SK-N-SH treated with all-trans-retinoic acid at 6 μM for 48 hours (cell line): ENCODE results near the gene MYO5B.

Experiments used
- ATAC-seq: fragments of 200-7000 bp; cut with Tn5 transposase; 3 replicates; pipeline ENCODE4 v1.9.1; 2020; ENCODE audit warnings: mild to moderate bottlenecking, moderate library complexity
- ARNTL ChIP-seq: fragments of 450-650 bp; formaldehyde crosslinking; IDR thresholded peaks from 2 replicates; pipeline ENCODE4 v1.5.0; 2020; ENCODE audit warnings: low read depth, mild to moderate bottlenecking, moderate library complexity, borderline replicate concordance
- BACH2 ChIP-seq: fragments of 250-450 bp; sonication (Bioruptor Pico); IDR thresholded peaks from 2 replicates; pipeline ENCODE4 v1.9.0; 2021; ENCODE audit warnings: mild to moderate bottlenecking, borderline replicate concordance
- CSDC2 ChIP-seq: fragments of 250-450 bp; sonication (Bioruptor Pico); IDR thresholded peaks from 2 replicates; pipeline ENCODE4 v1.5.0; 2020; ENCODE audit warnings: mild to moderate bottlenecking, moderate library complexity
- ESRRG ChIP-seq: fragments of 250-450 bp; sonication (Bioruptor Pico); IDR thresholded peaks from 2 replicates; pipeline ENCODE4 v1.6.1; 2021; ENCODE audit warnings: mild to moderate bottlenecking
- GLIS3 ChIP-seq: fragments of 250-450 bp; sonication (Bioruptor Pico); IDR thresholded peaks from 2 replicates; pipeline ENCODE4 v1.5.0; 2020; ENCODE audit warnings: mild to moderate bottlenecking, moderate library complexity
- ISL1 ChIP-seq: fragments of 250-450 bp; sonication (Bioruptor Pico); IDR thresholded peaks from 2 replicates; pipeline ENCODE4 v2.1.2; 2022; ENCODE audit warnings: mild to moderate bottlenecking, moderate library complexity
- OSR1 ChIP-seq: fragments of 250-450 bp; sonication (Bioruptor Pico); IDR thresholded peaks from 2 replicates; pipeline ENCODE4 v1.8.0; 2022; ENCODE audit warnings: moderate library complexity, mild to moderate bottlenecking, inconsistent platforms
- PPARA ChIP-seq: fragments of 250-450 bp; sonication (Bioruptor Pico); IDR thresholded peaks from 2 replicates; pipeline ENCODE4 v1.5.0; 2020; ENCODE audit warnings: mild to moderate bottlenecking, borderline replicate concordance
- RARB ChIP-seq: fragments of 250-450 bp; sonication (Bioruptor Pico); IDR thresholded peaks from 2 replicates; pipeline ENCODE4 v1.8.0; 2021; ENCODE audit warnings: mild to moderate bottlenecking, moderate library complexity
- SNAI2 ChIP-seq: fragments of 250-450 bp; sonication (Bioruptor Pico); IDR thresholded peaks from 2 replicates; pipeline ENCODE4 v1.5.0; 2020; ENCODE audit warnings: mild to moderate bottlenecking, moderate library complexity
- TCF4 ChIP-seq: fragments of 250-450 bp; sonication (Bioruptor Pico); IDR thresholded peaks from 2 replicates; pipeline ENCODE4 v1.8.0; 2021; ENCODE audit warnings: mild to moderate bottlenecking, moderate library complexity, borderline replicate concordance
- TOX ChIP-seq: fragments of 250-450 bp; sonication (Bioruptor Pico); IDR thresholded peaks from 2 replicates; pipeline ENCODE4 v1.8.0; 2021; ENCODE audit warnings: mild to moderate bottlenecking, moderate library complexity, borderline replicate concordance
- ZC3H10 ChIP-seq: fragments of 250-450 bp; sonication (Bioruptor Pico); IDR thresholded peaks from 2 replicates; pipeline ENCODE4 v1.5.1; 2021; ENCODE audit warnings: mild to moderate bottlenecking, moderate library complexity
- ZFP3 ChIP-seq: fragments of 250-450 bp; sonication (Bioruptor Pico); IDR thresholded peaks from 2 replicates; pipeline ENCODE4 v1.5.0; 2020; ENCODE audit warnings: mild to moderate bottlenecking, moderate library complexity
- ZFP30 ChIP-seq: fragments of 450-650 bp; formaldehyde crosslinking; IDR thresholded peaks from 2 replicates; pipeline ENCODE4 v1.5.0; 2022; ENCODE audit warnings: mild to moderate bottlenecking, moderate library complexity
- ZNF565 ChIP-seq: fragments of 450-650 bp; formaldehyde crosslinking; conservative IDR thresholded peaks from 2 replicates; pipeline ENCODE4 v1.5.0; 2020; ENCODE audit warnings: low read depth, mild to moderate bottlenecking, moderate library complexity
- ZNF8 ChIP-seq: fragments of 450-650 bp; formaldehyde crosslinking; IDR thresholded peaks from 2 replicates; pipeline ENCODE4 v1.5.0; 2020; ENCODE audit warnings: mild to moderate bottlenecking, moderate library complexity
- TF ChIP-seq, protein P1 (sequence below): fragments of 250-450 bp; sonication (Bioruptor Pico); IDR thresholded peaks from 2 replicates; pipeline ENCODE4 v1.5.1; 2021; ENCODE audit warnings: mild to moderate bottlenecking, moderate library complexity
- TF ChIP-seq, protein P2 (sequence below): fragments of 250-450 bp; sonication (Bioruptor Pico); IDR thresholded peaks from 2 replicates; pipeline ENCODE4 v1.5.0; 2020; ENCODE audit warnings: mild to moderate bottlenecking, moderate library complexity
- TF ChIP-seq, protein P3 (sequence below): fragments of 250-450 bp; sonication (Bioruptor Pico); IDR thresholded peaks from 2 replicates; pipeline ENCODE4 v1.8.0; 2020; ENCODE audit warnings: mild to moderate bottlenecking, moderate library complexity, borderline replicate concordance
- TF ChIP-seq, protein P4 (sequence below): fragments of 250-450 bp; sonication (Bioruptor Pico); IDR thresholded peaks from 2 replicates; pipeline ENCODE4 v1.8.0; 2021; ENCODE audit warnings: low read depth, mild to moderate bottlenecking, moderate library complexity, borderline replicate concordance

Gene MYO5B

DNA sequence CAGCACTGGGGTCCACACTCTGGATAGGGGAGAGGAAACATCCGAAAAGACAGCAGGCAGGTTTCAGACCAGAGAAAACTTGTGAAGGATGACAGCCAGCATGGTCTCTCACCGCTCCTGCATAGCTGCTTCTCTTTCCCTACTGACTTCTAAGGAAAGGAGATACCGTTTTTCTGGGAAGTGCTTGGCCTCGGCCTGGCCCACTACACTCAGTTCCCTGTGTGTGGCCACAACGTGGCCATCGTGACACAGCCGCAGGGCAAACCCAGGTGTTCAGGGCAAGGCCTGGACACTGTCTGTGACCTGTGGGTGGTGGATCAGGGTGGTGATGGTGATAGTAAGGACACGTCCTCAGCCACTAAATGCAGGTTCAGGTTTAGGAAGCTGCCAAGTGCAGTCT lies 347.4 kb downstream of the MYO5B start:
- TF ChIP-seq, protein P1, sequence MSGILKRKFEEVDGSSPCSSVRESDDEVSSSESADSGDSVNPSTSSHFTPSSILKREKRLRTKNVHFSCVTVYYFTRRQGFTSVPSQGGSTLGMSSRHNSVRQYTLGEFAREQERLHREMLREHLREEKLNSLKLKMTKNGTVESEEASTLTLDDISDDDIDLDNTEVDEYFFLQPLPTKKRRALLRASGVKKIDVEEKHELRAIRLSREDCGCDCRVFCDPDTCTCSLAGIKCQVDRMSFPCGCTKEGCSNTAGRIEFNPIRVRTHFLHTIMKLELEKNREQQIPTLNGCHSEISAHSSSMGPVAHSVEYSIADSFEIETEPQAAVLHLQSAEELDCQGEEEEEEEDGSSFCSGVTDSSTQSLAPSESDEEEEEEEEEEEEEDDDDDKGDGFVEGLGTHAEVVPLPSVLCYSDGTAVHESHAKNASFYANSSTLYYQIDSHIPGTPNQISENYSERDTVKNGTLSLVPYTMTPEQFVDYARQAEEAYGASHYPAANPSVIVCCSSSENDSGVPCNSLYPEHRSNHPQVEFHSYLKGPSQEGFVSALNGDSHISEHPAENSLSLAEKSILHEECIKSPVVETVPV (CRISPR knock-in tag): no peak
- no peak for TF ChIP-seq ZFP3 (CRISPR knock-in tag)
- no peak for TF ChIP-seq BACH2 (CRISPR knock-in tag)
- no peak for TF ChIP-seq PPARA
- TF ChIP-seq ZC3H10 (CRISPR knock-in tag): no peak
- no peak for TF ChIP-seq ZFP30
- TF ChIP-seq ISL1 (CRISPR knock-in tag): no peak
- TF ChIP-seq, protein P2, sequence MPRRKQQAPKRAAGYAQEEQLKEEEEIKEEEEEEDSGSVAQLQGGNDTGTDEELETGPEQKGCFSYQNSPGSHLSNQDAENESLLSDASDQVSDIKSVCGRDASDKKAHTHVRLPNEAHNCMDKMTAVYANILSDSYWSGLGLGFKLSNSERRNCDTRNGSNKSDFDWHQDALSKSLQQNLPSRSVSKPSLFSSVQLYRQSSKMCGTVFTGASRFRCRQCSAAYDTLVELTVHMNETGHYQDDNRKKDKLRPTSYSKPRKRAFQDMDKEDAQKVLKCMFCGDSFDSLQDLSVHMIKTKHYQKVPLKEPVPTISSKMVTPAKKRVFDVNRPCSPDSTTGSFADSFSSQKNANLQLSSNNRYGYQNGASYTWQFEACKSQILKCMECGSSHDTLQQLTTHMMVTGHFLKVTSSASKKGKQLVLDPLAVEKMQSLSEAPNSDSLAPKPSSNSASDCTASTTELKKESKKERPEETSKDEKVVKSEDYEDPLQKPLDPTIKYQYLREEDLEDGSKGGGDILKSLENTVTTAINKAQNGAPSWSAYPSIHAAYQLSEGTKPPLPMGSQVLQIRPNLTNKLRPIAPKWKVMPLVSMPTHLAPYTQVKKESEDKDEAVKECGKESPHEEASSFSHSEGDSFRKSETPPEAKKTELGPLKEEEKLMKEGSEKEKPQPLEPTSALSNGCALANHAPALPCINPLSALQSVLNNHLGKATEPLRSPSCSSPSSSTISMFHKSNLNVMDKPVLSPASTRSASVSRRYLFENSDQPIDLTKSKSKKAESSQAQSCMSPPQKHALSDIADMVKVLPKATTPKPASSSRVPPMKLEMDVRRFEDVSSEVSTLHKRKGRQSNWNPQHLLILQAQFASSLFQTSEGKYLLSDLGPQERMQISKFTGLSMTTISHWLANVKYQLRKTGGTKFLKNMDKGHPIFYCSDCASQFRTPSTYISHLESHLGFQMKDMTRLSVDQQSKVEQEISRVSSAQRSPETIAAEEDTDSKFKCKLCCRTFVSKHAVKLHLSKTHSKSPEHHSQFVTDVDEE (CRISPR knock-in tag): no peak
- TF ChIP-seq OSR1: no peak
- TF ChIP-seq GLIS3: no peak
- no peak for ATAC-seq

DNA sequence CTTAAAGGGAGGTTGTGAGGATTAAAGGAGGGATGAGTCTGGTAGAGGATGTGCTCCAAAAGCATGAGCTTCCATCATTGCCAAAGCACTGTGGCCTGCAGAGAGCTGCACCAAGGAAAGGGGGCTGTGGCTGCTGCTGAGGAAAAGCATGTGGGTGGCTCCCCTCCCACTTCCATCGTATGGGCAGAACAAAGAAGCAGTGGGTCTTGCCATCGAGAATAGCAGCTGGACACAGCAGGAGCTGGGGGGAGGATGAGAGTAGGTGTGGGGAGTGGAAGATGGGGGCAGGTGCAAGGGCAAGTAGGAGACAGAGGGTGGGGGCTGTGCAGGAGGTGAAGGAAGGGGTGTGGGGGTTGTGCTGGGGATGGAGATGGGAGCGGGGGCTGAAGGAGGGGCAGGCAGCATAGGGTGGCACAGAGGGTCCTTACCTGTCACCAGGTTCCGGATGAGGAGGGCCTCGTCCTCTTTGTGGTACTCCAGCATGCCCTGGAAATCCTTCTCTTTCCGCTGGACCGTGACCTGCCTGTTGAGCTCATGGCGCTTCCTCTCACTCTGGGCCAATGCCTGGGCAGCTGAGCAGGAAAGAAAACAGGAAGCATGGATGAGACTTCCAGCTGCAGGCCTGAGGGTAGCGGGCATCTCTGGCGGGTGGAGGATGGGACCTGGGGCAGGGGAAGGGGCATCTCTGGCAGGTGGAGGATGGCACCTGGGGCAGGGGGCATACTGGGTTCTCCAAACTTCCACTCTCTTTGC lies 348.1 kb downstream of the MYO5B start:
- TF ChIP-seq ESRRG (CRISPR knock-in tag): no peak
- TF ChIP-seq ZC3H10 (CRISPR knock-in tag): no peak
- TF ChIP-seq, protein P3, sequence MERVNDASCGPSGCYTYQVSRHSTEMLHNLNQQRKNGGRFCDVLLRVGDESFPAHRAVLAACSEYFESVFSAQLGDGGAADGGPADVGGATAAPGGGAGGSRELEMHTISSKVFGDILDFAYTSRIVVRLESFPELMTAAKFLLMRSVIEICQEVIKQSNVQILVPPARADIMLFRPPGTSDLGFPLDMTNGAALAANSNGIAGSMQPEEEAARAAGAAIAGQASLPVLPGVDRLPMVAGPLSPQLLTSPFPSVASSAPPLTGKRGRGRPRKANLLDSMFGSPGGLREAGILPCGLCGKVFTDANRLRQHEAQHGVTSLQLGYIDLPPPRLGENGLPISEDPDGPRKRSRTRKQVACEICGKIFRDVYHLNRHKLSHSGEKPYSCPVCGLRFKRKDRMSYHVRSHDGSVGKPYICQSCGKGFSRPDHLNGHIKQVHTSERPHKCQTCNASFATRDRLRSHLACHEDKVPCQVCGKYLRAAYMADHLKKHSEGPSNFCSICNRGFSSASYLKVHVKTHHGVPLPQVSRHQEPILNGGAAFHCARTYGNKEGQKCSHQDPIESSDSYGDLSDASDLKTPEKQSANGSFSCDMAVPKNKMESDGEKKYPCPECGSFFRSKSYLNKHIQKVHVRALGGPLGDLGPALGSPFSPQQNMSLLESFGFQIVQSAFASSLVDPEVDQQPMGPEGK: no peak
- no peak for TF ChIP-seq PPARA
- no peak for TF ChIP-seq TOX (CRISPR knock-in tag)
- no peak for TF ChIP-seq ZNF8 (CRISPR knock-in tag)
- TF ChIP-seq SNAI2 (CRISPR knock-in tag): no peak
- TF ChIP-seq, protein P4, sequence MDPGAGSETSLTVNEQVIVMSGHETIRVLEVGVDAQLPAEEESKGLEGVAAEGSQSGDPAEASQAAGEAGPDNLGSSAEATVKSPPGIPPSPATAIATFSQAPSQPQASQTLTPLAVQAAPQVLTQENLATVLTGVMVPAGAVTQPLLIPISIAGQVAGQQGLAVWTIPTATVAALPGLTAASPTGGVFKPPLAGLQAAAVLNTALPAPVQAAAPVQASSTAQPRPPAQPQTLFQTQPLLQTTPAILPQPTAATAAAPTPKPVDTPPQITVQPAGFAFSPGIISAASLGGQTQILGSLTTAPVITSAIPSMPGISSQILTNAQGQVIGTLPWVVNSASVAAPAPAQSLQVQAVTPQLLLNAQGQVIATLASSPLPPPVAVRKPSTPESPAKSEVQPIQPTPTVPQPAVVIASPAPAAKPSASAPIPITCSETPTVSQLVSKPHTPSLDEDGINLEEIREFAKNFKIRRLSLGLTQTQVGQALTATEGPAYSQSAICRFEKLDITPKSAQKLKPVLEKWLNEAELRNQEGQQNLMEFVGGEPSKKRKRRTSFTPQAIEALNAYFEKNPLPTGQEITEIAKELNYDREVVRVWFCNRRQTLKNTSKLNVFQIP: no peak
- TF ChIP-seq ZNF565 (CRISPR knock-in tag): no peak
- TF ChIP-seq RARB (CRISPR knock-in tag): no peak
- TF ChIP-seq GLIS3: no peak
- ATAC-seq: no peak

DNA sequence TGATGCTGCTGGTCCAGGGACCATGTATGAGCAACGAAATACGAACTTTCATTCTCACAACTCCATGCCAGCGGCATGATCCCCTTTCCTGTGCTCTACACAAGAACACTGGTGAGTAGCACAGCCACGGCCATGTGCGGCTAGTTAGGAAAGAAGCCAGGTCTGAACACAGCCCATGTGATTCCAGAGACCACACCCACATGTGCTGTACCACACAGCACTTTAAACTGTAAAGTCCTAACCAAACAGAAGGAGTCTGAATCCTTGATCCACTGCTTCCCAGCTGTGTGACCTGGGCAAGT lies 348.6 kb downstream of the MYO5B start:
- TF ChIP-seq BACH2 (CRISPR knock-in tag) (no peak), ZFP30 (no peak), ARNTL (CRISPR knock-in tag) (no peak), ZNF8 (CRISPR knock-in tag) (no peak), SNAI2 (CRISPR knock-in tag) (no peak), CSDC2 (CRISPR knock-in tag) (no peak), RARB (CRISPR knock-in tag) (no peak), ISL1 (CRISPR knock-in tag) (no peak), GLIS3 (no peak), PPARA (no peak), ZFP3 (CRISPR knock-in tag) (no peak), TCF4 (no peak), OSR1 (no peak), ESRRG (CRISPR knock-in tag) (no peak), ZC3H10 (CRISPR knock-in tag) (no peak), TOX (CRISPR knock-in tag) (no peak), ZNF565 (CRISPR knock-in tag) (no peak)
- TF ChIP-seq, protein P2 (CRISPR knock-in tag): no peak
- TF ChIP-seq, protein P4: no peak
- TF ChIP-seq, protein P3: no peak
- peak; percentile 42; the same call in 2 of the 3 replicates for ATAC-seq
